Brain microvascular endothelial cell (primary cell): ENCODE data around the gene RALGAPA1.

Experiments used
- DNase-seq: peaks from one replicate; pipeline ENCODE4 v3.0.0-alpha.2; 2020
- H3K27ac ChIP-seq: fragments of 250-450 bp; sonication (Bioruptor Pico); 2 replicates; pipeline ENCODE4 v1.5.1; 2020; ENCODE audit warnings: mild to moderate bottlenecking, moderate library complexity
- H3K27me3 ChIP-seq: fragments of 250-450 bp; sonication (Bioruptor Pico); replicated peaks from 2 replicates; pipeline ENCODE4 v1.5.1; 2020; ENCODE audit warnings: mild to moderate bottlenecking
- H3K36me3 ChIP-seq: fragments of 250-450 bp; sonication (Bioruptor Pico); replicated peaks from 2 replicates; pipeline ENCODE4 v1.5.1; 2020; ENCODE audit warnings: mild to moderate bottlenecking
- H3K4me3 ChIP-seq: 2 replicates; pipeline ENCODE4 v1.5.1; 2011; ENCODE audit warnings: low read depth, mild to moderate bottlenecking, control low read depth, low read length, moderate library complexity
- CTCF ChIP-seq: IDR thresholded peaks from 2 replicates; pipeline ENCODE4 v1.5.1; 2011; ENCODE audit warnings: low read depth, mild to moderate bottlenecking, moderate library complexity, low read length, control low read depth, inconsistent platforms; ENCODE audit errors: missing control alignments
- in situ Hi-C: cut with HindIII; loops from 2 replicates; pipeline ENCODE4 v1.10.0; 2017; ENCODE audit warnings: low sequenced_read_pairs, low pct_ligation_motif_present

Gene RALGAPA1

DNA sequence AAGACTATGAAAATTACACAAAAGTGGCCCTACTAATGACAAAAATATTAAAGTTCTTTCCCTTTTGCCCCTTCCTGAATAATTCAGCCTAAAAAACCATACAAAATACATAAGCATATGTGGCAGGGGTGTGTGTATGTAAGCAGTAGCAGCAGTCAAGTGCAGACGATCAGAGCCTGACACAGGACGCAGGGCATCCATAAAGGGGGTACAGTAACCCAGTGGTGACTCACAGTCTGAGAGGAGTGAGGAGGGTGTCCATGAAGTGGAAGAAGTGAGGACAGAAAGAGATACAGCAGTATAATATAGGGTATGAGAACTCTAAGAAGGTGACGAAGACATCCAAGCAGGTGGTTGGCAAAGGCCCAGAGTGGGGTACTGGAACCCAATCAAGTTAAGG is 56.7 kb downstream of the RALGAPA1 start:
- H3K27ac ChIP-seq = no peak overlapping the region
- H3K4me3 ChIP-seq = no peak overlapping the region
- no peak for TF ChIP-seq CTCF
- no peaks in the 10 kb centered on the region for H3K36me3 ChIP-seq
- in situ Hi-C loops = no loop called here
- no peak for DNase-seq
- no peaks in the 10 kb centered on the region for H3K27me3 ChIP-seq

- no peak overlapping the region for H3K27ac ChIP-seq
- in situ Hi-C loops = no loop called here
Measured at GRCh38 chr14:35750202-35750904, 58.7 kb downstream of the RALGAPA1 start.

GRCh38 chr14:35747379-35747778 is 61.7 kb downstream of the RALGAPA1 start:
- H3K27me3 ChIP-seq = no peaks in the 10 kb centered on the region
- H3K4me3 ChIP-seq = no peak overlapping the region
- in situ Hi-C loops = no loop called here
- DNase-seq = no peak
- no peak overlapping the region for H3K27ac ChIP-seq
- no peaks in the 10 kb centered on the region for H3K36me3 ChIP-seq
- TF ChIP-seq CTCF = no peak

More at GRCh38 chr14:35750202-35750904, 58.7 kb downstream of the RALGAPA1 start:
- Histone ChIP-seq H3K27me3 (no peaks in the 10 kb centered on the region), H3K4me3 (no peak overlapping the region), H3K36me3 (no peaks in the 10 kb centered on the region)
- TF ChIP-seq CTCF = no peak
- DNase-seq = no peak

DNA sequence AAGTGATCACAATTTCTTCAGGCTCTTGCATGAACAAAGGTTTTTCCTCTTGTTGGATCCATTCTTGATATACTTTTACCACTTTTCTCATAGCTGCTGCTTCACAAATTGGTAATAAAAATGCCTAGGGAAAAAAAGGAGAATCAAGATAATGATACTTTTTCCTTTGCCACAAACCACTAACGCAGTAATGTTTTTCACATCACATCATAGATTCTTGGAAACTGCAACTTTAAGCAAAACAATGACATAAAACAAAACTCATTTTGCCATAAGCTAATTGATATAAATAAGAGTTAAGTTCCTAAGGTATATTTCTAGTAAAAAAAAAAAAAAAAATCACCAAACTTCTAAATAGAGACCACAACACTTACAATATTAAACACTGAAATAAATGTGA is 66.7 kb downstream of the RALGAPA1 start:
- in situ Hi-C loops = no loop called here
- no peaks in the 10 kb centered on the region for H3K36me3 ChIP-seq
- TF ChIP-seq CTCF = no peak
- H3K4me3 ChIP-seq = no peak overlapping the region
- no peak overlapping the region for H3K27ac ChIP-seq
- no peaks in the 10 kb centered on the region for H3K27me3 ChIP-seq
- DNase-seq = no peak

GRCh38 chr14:35742032-35742371 is 67.1 kb downstream of the RALGAPA1 start:
- DNase-seq = no peak

More at GRCh38 chr14:35742032-35742371, 67.1 kb downstream of the RALGAPA1 start:
- Histone ChIP-seq H3K27ac (no peak overlapping the region), H3K36me3 (no peaks in the 10 kb centered on the region), H3K27me3 (no peaks in the 10 kb centered on the region), H3K4me3 (no peak overlapping the region)
- in situ Hi-C loops = no loop called here
- no peak for TF ChIP-seq CTCF
